HG02759 (cell line): ENCODE measurements around the gene DPY19L1.
A peak's percentile ranks its signal among the peaks of the same experiment; 100 is the strongest.
"Not testable (repeated sequence)": the region's sequence is repeated elsewhere in the genome, so short reads cannot be mapped to it uniquely, and the experiment has no call there.

Source experiments
- ATAC-seq: cut with Tn5 transposase; IDR thresholded peaks from one replicate; pipeline ENCODE4 v1.9.1; 2021; ENCODE audit warnings: mild to moderate bottlenecking, moderate library complexity; ENCODE audit not compliant: unreplicated experiment

Gene DPY19L1

GRCh38 chr7:35035511-35035961 is 1.7 kb downstream of the DPY19L1 start:
- ATAC-seq = no peak

GRCh38 chr7:35032166-35032565 is 5.1 kb downstream of the DPY19L1 start:
- no peak for ATAC-seq

- no peak for ATAC-seq
Observed at GRCh38 chr7:35030848-35031247, 6.4 kb downstream of the DPY19L1 start.

- no peak for ATAC-seq
Observed at GRCh38 chr7:35029311-35029710, 8.0 kb downstream of the DPY19L1 start.

GRCh38 chr7:35026150-35026549 is 11.1 kb downstream of the DPY19L1 start:
- ATAC-seq = no peak

GRCh38 chr7:35025369-35025870 is 11.9 kb downstream of the DPY19L1 start:
- no peak for ATAC-seq

GRCh38 chr7:35024298-35024697 is 13.0 kb downstream of the DPY19L1 start:
- ATAC-seq = no peak

- ATAC-seq = no peak
Observed at GRCh38 chr7:35022725-35023124, 14.6 kb downstream of the DPY19L1 start.

GRCh38 chr7:35021445-35021844 is 15.8 kb downstream of the DPY19L1 start:
- no peak for ATAC-seq

GRCh38 chr7:35019801-35020200 is 17.5 kb downstream of the DPY19L1 start:
- ATAC-seq = no peak

- no peak for ATAC-seq
Observed at GRCh38 chr7:35019179-35019729, 18.0 kb downstream of the DPY19L1 start.

GRCh38 chr7:35015346-35015859 is 21.9 kb downstream of the DPY19L1 start:
- no peak for ATAC-seq

- no peak for ATAC-seq
Observed at GRCh38 chr7:35012160-35012559, 25.1 kb downstream of the DPY19L1 start.

- no peak for ATAC-seq
Observed at GRCh38 chr7:35011085-35011484, 26.2 kb downstream of the DPY19L1 start.

GRCh38 chr7:35007768-35008167 is 29.5 kb downstream of the DPY19L1 start:
- no peak for ATAC-seq

- ATAC-seq = no peak
Observed at GRCh38 chr7:35004531-35005095, 32.7 kb downstream of the DPY19L1 start.

GRCh38 chr7:35003679-35004303 is 33.5 kb downstream of the DPY19L1 start:
- peak; percentile 55 for ATAC-seq

- ATAC-seq = peak; percentile 15
Observed at GRCh38 chr7:35003177-35003650, 34.1 kb downstream of the DPY19L1 start.

- not testable (repeated sequence) for ATAC-seq
Observed at GRCh38 chr7:34998335-34998734, 39.0 kb downstream of the DPY19L1 start.

GRCh38 chr7:34996423-34997090 is 40.7 kb downstream of the DPY19L1 start:
- ATAC-seq = peak; percentile 28

- ATAC-seq = no peak
Observed at GRCh38 chr7:34995757-34996156, 41.5 kb downstream of the DPY19L1 start.
